SU-DHL-6 (cell line): ENCODE data around the gene WDR7.

Experiments
- H2AFZ ChIP-seq: fragments of 200-600 bp; sonication (generic); 2 replicates; pipeline ENCODE4 v1.6.1; 2014; ENCODE audit warnings: low read depth, mild to moderate bottlenecking, moderate library complexity, mixed read lengths, antibody characterized with exemption, low read length; ENCODE audit not compliant: severe bottlenecking
- H3F3A ChIP-seq: fragments of 200-600 bp; shearing (Covaris generic); 2 replicates; pipeline ENCODE4 v1.6.0; 2016; ENCODE audit warnings: antibody characterized with exemption, mild to moderate bottlenecking; ENCODE audit not compliant: insufficient read depth
- H3K27ac ChIP-seq: fragments of 200-600 bp; sonication (generic); 2 replicates; pipeline ENCODE4 v1.5.1; 2016; ENCODE audit warnings: low read depth, mild to moderate bottlenecking, low read length, moderate library complexity, mixed read lengths
- H3K27me3 ChIP-seq: fragments of 200-600 bp; sonication (generic), shearing (Covaris generic); 2 replicates; pipeline ENCODE4 v1.6.0; 2014; ENCODE audit warnings: mild to moderate bottlenecking, low read length
- H3K36me3 ChIP-seq: fragments of 200-600 bp; sonication (generic); 2 replicates; pipeline ENCODE4 v1.6.1; 2014; ENCODE audit warnings: mild to moderate bottlenecking, low read length, mixed read lengths
- H3K4me2 ChIP-seq: fragments of 300-600, 200-600 bp; shearing (Covaris generic), sonication (generic); 2 replicates; pipeline ENCODE4 v1.6.0; 2014; ENCODE audit warnings: low read length, low read depth, mild to moderate bottlenecking; ENCODE audit not compliant: poor library complexity, severe bottlenecking
- H3K4me3 ChIP-seq: fragments of 200-600 bp; sonication (generic); 2 replicates; pipeline ENCODE4 v1.5.1; 2014; ENCODE audit warnings: antibody characterized with exemption, low read length, mild to moderate bottlenecking, mixed read lengths; ENCODE audit not compliant: insufficient read depth, poor library complexity, severe bottlenecking
- H3K79me2 ChIP-seq: fragments of 200-600 bp; sonication (generic); 2 replicates; pipeline ENCODE4 v1.6.1; 2014; ENCODE audit warnings: mild to moderate bottlenecking, low read length, moderate library complexity; ENCODE audit not compliant: insufficient read depth
- H3K9ac ChIP-seq: fragments of 200-600 bp; sonication (generic); 2 replicates; pipeline ENCODE4 v1.7.0; 2014; ENCODE audit warnings: mild to moderate bottlenecking, low read length
- H3K9me2 ChIP-seq: fragments of 200-600 bp; sonication (generic); replicated peaks from 2 replicates; pipeline ENCODE4 v1.6.1; 2014; ENCODE audit warnings: low read length; ENCODE audit not compliant: insufficient read depth
- H3K9me3 ChIP-seq: fragments of 200-600 bp; sonication (generic); 2 replicates; pipeline ENCODE4 v1.6.1; 2014; ENCODE audit warnings: low read length, mixed read lengths; ENCODE audit not compliant: insufficient read depth
- H4K20me1 ChIP-seq: fragments of 200-600 bp; sonication (generic); 2 replicates; pipeline ENCODE4 v1.6.1; 2014; ENCODE audit warnings: low read depth, mild to moderate bottlenecking, antibody characterized with exemption, low read length, moderate library complexity, mixed read lengths
- EZH2phosphoT487 ChIP-seq: fragments of 200-600 bp; sonication (generic), shearing (Covaris generic); conservative IDR thresholded peaks from 2 replicates; pipeline ENCODE4 v1.6.1; 2018; ENCODE audit warnings: mild to moderate bottlenecking, antibody characterized with exemption, low read length, moderate library complexity, mixed read lengths
- TF ChIP-seq, protein P1 (sequence below): fragments of 200-600 bp; sonication (generic); IDR thresholded peaks from one replicate; pipeline ENCODE4 v1.5.1; 2017; ENCODE audit warnings: antibody characterized with exemption, mild to moderate bottlenecking, low read length, moderate library complexity; ENCODE audit not compliant: insufficient read depth, poor library complexity, severe bottlenecking

WDR7 gene

GRCh38 chr18:56844556-56844955 lies 193.4 kb downstream of the WDR7 start:
- no peak overlapping the region for H2AFZ ChIP-seq
- H3K9me3 ChIP-seq, result no peaks in the 10 kb centered on the region
- no peak overlapping the region for H3K27ac ChIP-seq
- H3K4me3 ChIP-seq, result no peak overlapping the region
- H3K4me2 ChIP-seq, result no peak overlapping the region
- no peaks in the 10 kb centered on the region for H3K79me2 ChIP-seq
- no peaks in the 10 kb centered on the region for H3K27me3 ChIP-seq
- no peak overlapping the region for H3K9ac ChIP-seq
- H4K20me1 ChIP-seq, result no peaks in the 10 kb centered on the region
- H3K36me3 ChIP-seq, result no peaks in the 10 kb centered on the region
- no peaks in the 10 kb centered on the region for H3K9me2 ChIP-seq
- no peak for TF ChIP-seq EZH2phosphoT487
- H3F3A ChIP-seq, result no peaks in the 10 kb centered on the region

GRCh38 chr18:56851774-56852173 lies 200.6 kb downstream of the WDR7 start:
- Histone ChIP-seq H3K36me3 (no peaks in the 10 kb centered on the region), H3K9me2 (no peaks in the 10 kb centered on the region), H3K27me3 (no peaks in the 10 kb centered on the region), H3K4me3 (no peak overlapping the region), H3K79me2 (no peaks in the 10 kb centered on the region), H3K9me3 (no peaks in the 10 kb centered on the region), H3K9ac (no peak overlapping the region), H3K4me2 (no peak overlapping the region), H2AFZ (no peak overlapping the region), H3F3A (no peaks in the 10 kb centered on the region), H4K20me1 (no peaks in the 10 kb centered on the region), H3K27ac (no peak overlapping the region)
- TF ChIP-seq, protein P1, sequence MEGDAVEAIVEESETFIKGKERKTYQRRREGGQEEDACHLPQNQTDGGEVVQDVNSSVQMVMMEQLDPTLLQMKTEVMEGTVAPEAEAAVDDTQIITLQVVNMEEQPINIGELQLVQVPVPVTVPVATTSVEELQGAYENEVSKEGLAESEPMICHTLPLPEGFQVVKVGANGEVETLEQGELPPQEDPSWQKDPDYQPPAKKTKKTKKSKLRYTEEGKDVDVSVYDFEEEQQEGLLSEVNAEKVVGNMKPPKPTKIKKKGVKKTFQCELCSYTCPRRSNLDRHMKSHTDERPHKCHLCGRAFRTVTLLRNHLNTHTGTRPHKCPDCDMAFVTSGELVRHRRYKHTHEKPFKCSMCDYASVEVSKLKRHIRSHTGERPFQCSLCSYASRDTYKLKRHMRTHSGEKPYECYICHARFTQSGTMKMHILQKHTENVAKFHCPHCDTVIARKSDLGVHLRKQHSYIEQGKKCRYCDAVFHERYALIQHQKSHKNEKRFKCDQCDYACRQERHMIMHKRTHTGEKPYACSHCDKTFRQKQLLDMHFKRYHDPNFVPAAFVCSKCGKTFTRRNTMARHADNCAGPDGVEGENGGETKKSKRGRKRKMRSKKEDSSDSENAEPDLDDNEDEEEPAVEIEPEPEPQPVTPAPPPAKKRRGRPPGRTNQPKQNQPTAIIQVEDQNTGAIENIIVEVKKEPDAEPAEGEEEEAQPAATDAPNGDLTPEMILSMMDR, result no peak
- no peak for TF ChIP-seq EZH2phosphoT487

DNA sequence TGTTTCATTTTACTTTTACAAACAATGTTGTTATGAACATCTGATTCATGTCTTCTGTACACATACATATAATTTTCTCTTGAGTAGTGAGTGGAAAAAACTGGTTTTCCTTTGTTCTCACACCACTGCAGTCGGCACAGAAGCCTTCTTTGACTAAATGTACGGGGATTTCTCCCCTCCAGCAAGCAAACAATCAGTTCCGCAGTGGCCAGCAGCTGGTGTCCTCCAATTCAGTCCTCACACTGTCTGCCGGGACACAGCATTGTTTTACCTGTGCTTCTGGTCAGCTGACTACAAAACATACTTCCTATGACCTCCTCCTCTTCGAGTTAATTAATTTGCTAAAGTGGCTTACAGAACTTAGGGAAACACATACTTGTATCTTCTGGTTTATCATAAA lies 202.8 kb downstream of the WDR7 start:
- no peak overlapping the region for H3K4me3 ChIP-seq
- H4K20me1 ChIP-seq, result no peaks in the 10 kb centered on the region
- no peak for TF ChIP-seq EZH2phosphoT487
- TF ChIP-seq, protein P1, result no peak
- no peaks in the 10 kb centered on the region for H3K27me3 ChIP-seq
- no peak overlapping the region for H2AFZ ChIP-seq
- H3K9ac ChIP-seq, result no peak overlapping the region
- no peaks in the 10 kb centered on the region for H3K36me3 ChIP-seq
- H3K27ac ChIP-seq, result no peak overlapping the region
- no peaks in the 10 kb centered on the region for H3K9me3 ChIP-seq
- no peaks in the 10 kb centered on the region for H3K79me2 ChIP-seq
- no peaks in the 10 kb centered on the region for H3K9me2 ChIP-seq
- no peak overlapping the region for H3K4me2 ChIP-seq
- no peaks in the 10 kb centered on the region for H3F3A ChIP-seq

- Histone ChIP-seq H3K79me2 (no peaks in the 10 kb centered on the region), H3K9me3 (no peaks in the 10 kb centered on the region), H2AFZ (no peak overlapping the region), H3F3A (no peaks in the 10 kb centered on the region; the same call in 1 of the 2 replicates), H3K4me2 (no peak overlapping the region), H3K27ac (no peak overlapping the region), H3K27me3 (no peaks in the 10 kb centered on the region), H3K4me3 (no peak overlapping the region), H3K9ac (no peak overlapping the region), H4K20me1 (peaks cover 12% of the 10 kb centered on the region), H3K9me2 (no peaks in the 10 kb centered on the region), H3K36me3 (no peaks in the 10 kb centered on the region; the same call in 1 of the 2 replicates)
- TF ChIP-seq, protein P1, result no peak
- TF ChIP-seq EZH2phosphoT487, result no peak
Measured at GRCh38 chr18:56861244-56861643, 210.1 kb downstream of the WDR7 start.
